PC-3 (cell line): Measurements from ENCODE around the gene ADGRG1. TPM values are rescaled to one million over a fixed set of nuclear protein-coding genes. Genes with fewer than 3 reads are reported as not detected.
"Not testable (repeated sequence)": the region's sequence is repeated elsewhere in the genome, so short reads cannot be mapped to it uniquely, and the experiment has no call there.

Source experiments
- ATAC-seq: fragments of 200-7000 bp; cut with Tn5 transposase; 2 replicates; pipeline ENCODE4 v1.9.1; 2020; ENCODE audit warnings: mild to moderate bottlenecking, moderate library complexity
- BruUV-seq: library from RNA; stranded (reverse); fragments of 400-500 nt; replicated peaks from 2 replicates; lab custom pipeline; 2021; lab: Mats Ljungman, UMichigan
- CTCF ChIA-PET: fragments of 300-600 bp; sonication (Branson Sonifier 250); formaldehyde crosslinking; loops from one replicate; lab custom pipeline; 2022; ENCODE audit warnings: antibody characterized with exemption; lab: Charles Lee
- POLR2A ChIA-PET: fragments of 300-600 bp; sonication (Branson Sonifier 250); formaldehyde crosslinking; loops from one replicate; lab custom pipeline; 2022; ENCODE audit warnings: antibody characterized with exemption; ENCODE audit not compliant: unreplicated experiment; lab: Charles Lee
- DNase-seq: peaks from one replicate; pipeline ENCODE4 v3.0.0-alpha.2; 2015
- H2AFZ ChIP-seq: fragments of 300-600 bp; sonication (generic); 2 replicates; pipeline ENCODE4 v1.6.0; 2016; ENCODE audit warnings: antibody characterized with exemption, low read length
- H3F3A ChIP-seq: fragments of 300-600 bp; sonication (generic); one replicate; pipeline ENCODE4 v1.6.0; 2017; ENCODE audit warnings: antibody characterized with exemption, low read length, control low read depth, mild to moderate bottlenecking; ENCODE audit not compliant: unreplicated experiment
- H3K27ac ChIP-seq: fragments of 300-600 bp; sonication (generic); 2 replicates; pipeline ENCODE4 v1.5.1; 2016; ENCODE audit warnings: mild to moderate bottlenecking, low read length
- H3K27me3 ChIP-seq: fragments of 300-600 bp; sonication (generic); 2 replicates; pipeline ENCODE4 v1.6.1; 2016; ENCODE audit warnings: low read length, mixed read lengths
- H3K36me3 ChIP-seq: fragments of 300-600 bp; sonication (generic); 2 replicates; pipeline ENCODE4 v1.6.1; 2016; ENCODE audit warnings: low read depth, mixed run types, low read length, mixed read lengths
- H3K4me1 ChIP-seq: fragments of 300-600 bp; sonication (generic); 2 replicates; pipeline ENCODE4 v1.5.1; 2016; ENCODE audit warnings: low read length; ENCODE audit not compliant: insufficient read depth
- H3K4me2 ChIP-seq: fragments of 300-600 bp; sonication (generic); 2 replicates; pipeline ENCODE4 v1.6.0; 2016; ENCODE audit warnings: low read length
- H3K4me3 ChIP-seq: fragments of 300-600 bp; sonication (generic); 2 replicates; pipeline ENCODE4 v1.5.1; 2016; ENCODE audit warnings: mild to moderate bottlenecking, low read length, mixed read lengths
- H3K79me2 ChIP-seq: fragments of 300-600 bp; sonication (generic); 2 replicates; pipeline ENCODE4 v1.6.1; 2017; ENCODE audit warnings: low read length, mixed read lengths
- H3K9ac ChIP-seq: fragments of 300-600 bp; sonication (generic); 2 replicates; pipeline ENCODE4 v1.6.0; 2016; ENCODE audit warnings: mild to moderate bottlenecking, low read length
- H3K9me2 ChIP-seq: fragments of 300-600 bp; sonication (generic); replicated peaks from 2 replicates; pipeline ENCODE4 v1.6.1; 2016; ENCODE audit warnings: mixed run types, low read length, mixed read lengths
- H3K9me3 ChIP-seq: fragments of 300-600 bp; sonication (generic); 2 replicates; pipeline ENCODE4 v1.6.1; 2016; ENCODE audit warnings: low read length, mixed read lengths
- H4K20me1 ChIP-seq: fragments of 300-600 bp; sonication (generic); 2 replicates; pipeline ENCODE4 v1.6.1; 2016; ENCODE audit warnings: low read length, mixed read lengths
- EZH2 ChIP-seq: fragments of 300-600 bp; sonication (generic); IDR thresholded peaks from one replicate; pipeline ENCODE4 v1.6.1; 2017; ENCODE audit warnings: antibody characterized with exemption, mild to moderate bottlenecking, low read length; ENCODE audit not compliant: unreplicated experiment
- EZH2phosphoT487 ChIP-seq: fragments of 300-600 bp; sonication (generic); IDR thresholded peaks from 2 replicates; pipeline ENCODE4 v1.6.1; 2018; ENCODE audit warnings: mild to moderate bottlenecking, antibody characterized with exemption, low read length, borderline replicate concordance
- intact Hi-C: fragments of 100-400 bp; cut with micrococcal nuclease; formaldehyde crosslinking; loops from 2 replicates; pipeline ENCODE4 v1.9.0; 2023
- total RNA-seq: library from RNA; depleted of rRNA; stranded (reverse); fragments of >200 nt; gene quantifications from 2 replicates; pipeline ENCODE4 v1.2.3, GENCODE V29; 2014
- TF ChIP-seq, protein P1 (sequence below): fragments of 300-600 bp; sonication (generic); conservative IDR thresholded peaks from 2 replicates; pipeline ENCODE4 v1.5.1; 2017; ENCODE audit warnings: antibody characterized with exemption, low read depth, mild to moderate bottlenecking, low read length

Gene ADGRG1
- total RNA-seq, 1 experiment from 2014 or later: 33.7 TPM

DNA sequence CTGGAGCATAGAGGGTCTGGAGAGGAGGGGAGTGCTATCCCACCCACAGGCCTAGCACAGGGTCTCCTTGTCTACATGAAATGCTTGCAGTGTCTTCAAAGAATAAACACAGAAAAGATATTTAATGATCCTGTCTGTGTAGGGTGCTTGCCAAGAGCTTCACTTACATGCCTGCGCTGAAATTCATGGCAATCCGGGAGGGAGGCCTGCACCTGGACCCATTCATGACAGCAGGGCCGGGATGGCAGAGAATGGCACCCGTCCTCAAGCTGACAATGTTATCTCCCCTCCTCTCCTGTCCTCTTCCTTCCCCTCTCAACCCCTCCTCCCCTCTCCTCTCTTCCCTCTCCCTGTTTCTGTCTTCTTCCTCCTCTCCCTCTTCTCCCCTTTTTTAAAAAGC is 41.8 kb downstream of the ADGRG1 start:
- Histone ChIP-seq H3K9ac (no peak overlapping the region), H2AFZ (no peak overlapping the region), H3K36me3 (no peaks in the 10 kb centered on the region), H3K27ac (no peak overlapping the region), H4K20me1 (no peaks in the 10 kb centered on the region), H3K9me2 (no peaks in the 10 kb centered on the region), H3K4me1 (no peaks in the 10 kb centered on the region), H3K9me3 (no peaks in the 10 kb centered on the region), H3K4me3 (no peak overlapping the region), H3K27me3 (no peaks in the 10 kb centered on the region), H3F3A (no peaks in the 10 kb centered on the region), H3K4me2 (no peak overlapping the region), H3K79me2 (no peaks in the 10 kb centered on the region)
- intact Hi-C loops: no loop called here
- ATAC-seq (no peak), DNase-seq (no peak)
- BruUV-seq: no TSS peak
- ChIA-PET POLR2A (no interaction called here), CTCF (no interaction called here)
- TF ChIP-seq EZH2phosphoT487 (no peak), EZH2 (no peak)
- TF ChIP-seq, protein P1, sequence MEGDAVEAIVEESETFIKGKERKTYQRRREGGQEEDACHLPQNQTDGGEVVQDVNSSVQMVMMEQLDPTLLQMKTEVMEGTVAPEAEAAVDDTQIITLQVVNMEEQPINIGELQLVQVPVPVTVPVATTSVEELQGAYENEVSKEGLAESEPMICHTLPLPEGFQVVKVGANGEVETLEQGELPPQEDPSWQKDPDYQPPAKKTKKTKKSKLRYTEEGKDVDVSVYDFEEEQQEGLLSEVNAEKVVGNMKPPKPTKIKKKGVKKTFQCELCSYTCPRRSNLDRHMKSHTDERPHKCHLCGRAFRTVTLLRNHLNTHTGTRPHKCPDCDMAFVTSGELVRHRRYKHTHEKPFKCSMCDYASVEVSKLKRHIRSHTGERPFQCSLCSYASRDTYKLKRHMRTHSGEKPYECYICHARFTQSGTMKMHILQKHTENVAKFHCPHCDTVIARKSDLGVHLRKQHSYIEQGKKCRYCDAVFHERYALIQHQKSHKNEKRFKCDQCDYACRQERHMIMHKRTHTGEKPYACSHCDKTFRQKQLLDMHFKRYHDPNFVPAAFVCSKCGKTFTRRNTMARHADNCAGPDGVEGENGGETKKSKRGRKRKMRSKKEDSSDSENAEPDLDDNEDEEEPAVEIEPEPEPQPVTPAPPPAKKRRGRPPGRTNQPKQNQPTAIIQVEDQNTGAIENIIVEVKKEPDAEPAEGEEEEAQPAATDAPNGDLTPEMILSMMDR: no peak

DNA sequence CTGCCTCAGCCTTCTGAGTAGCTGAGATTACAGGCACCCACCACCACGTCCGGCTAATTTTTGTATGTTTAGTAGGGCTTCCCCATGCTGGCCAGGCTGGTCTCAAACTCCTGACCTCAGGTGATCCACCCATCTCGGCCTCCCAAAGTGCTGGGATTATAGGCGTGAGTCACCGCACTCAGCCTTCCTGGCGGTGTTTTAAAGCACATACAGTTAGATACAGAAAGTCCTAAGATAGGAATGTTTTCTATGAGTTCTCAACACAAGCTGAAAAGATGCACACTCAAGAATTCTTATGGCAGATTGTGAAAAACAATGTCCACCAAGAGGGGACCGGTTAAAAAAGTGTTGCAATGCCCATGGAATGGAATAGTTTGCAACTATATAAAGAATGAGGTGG is 43.0 kb downstream of the ADGRG1 start:
- H3K4me3 ChIP-seq, DNase-seq, H3K79me2 ChIP-seq, H3K4me1 ChIP-seq, BruUV-seq, ATAC-seq, H3K27me3 ChIP-seq, H3K9me3 ChIP-seq, intact Hi-C loops, H2AFZ ChIP-seq, H3K36me3 ChIP-seq, H3K9me2 ChIP-seq, POLR2A ChIA-PET, H3F3A ChIP-seq, H3K9ac ChIP-seq, H3K27ac ChIP-seq, H4K20me1 ChIP-seq, H3K4me2 ChIP-seq: not testable (repeated sequence)
- CTCF ChIA-PET: interaction anchor here (0.5 kb wide), 1 partner anchor 458 kb away, joined by 7 read pairs; no protein-coding TSS in a partner anchor

DNA sequence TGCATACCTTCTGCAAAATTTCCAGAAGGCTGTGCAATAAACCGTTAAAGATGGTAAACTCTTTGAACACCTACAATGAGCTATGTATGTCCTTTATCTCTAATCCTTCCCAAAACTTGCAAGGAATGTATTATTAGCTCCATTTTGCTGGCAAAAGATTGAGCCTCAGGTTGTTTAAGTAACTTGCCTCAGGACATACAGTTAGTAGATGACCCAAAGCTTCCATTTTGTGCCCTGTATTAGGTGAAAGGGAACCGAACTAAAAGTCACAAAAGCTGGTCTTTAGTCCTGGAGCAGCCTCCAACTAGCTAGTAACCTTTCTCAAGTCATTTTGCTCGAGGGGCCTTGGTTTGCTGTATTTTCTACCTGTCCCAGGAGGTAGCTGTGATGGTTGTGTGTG is 44.0 kb downstream of the ADGRG1 start:
- ChIA-PET CTCF (no interaction called here), POLR2A (interaction anchor here (0.5 kb wide), 1 partner anchor 63 kb away, joined by 8 read pairs; the partner anchor contains the start of gene KATNB1)
- H2AFZ ChIP-seq: no peak overlapping the region
- H4K20me1 ChIP-seq: no peaks in the 10 kb centered on the region
- no peak overlapping the region for H3K27ac ChIP-seq
- TF ChIP-seq EZH2phosphoT487 (no peak), EZH2 (no peak)
- TF ChIP-seq, protein P1: no peak
- H3K79me2 ChIP-seq: no peaks in the 10 kb centered on the region
- H3K4me3 ChIP-seq: no peak overlapping the region
- H3K9ac ChIP-seq: no peak overlapping the region
- peaks cover 8% of the 10 kb centered on the region; the same call in 1 of the 2 replicates for H3K4me1 ChIP-seq
- H3K9me3 ChIP-seq: no peaks in the 10 kb centered on the region
- H3K4me2 ChIP-seq: no peak overlapping the region
- no TSS peak for BruUV-seq
- no peaks in the 10 kb centered on the region for H3K36me3 ChIP-seq
- no peaks in the 10 kb centered on the region for H3K9me2 ChIP-seq
- H3K27me3 ChIP-seq: no peaks in the 10 kb centered on the region
- no peak for ATAC-seq
- intact Hi-C loops: no loop called here
- no peak for DNase-seq
- no peaks in the 10 kb centered on the region for H3F3A ChIP-seq
